GM21529 (cell line): ENCODE data around the gene OR4C11.

Experiments
- ATAC-seq: cut with Tn5 transposase; IDR thresholded peaks from one replicate; pipeline ENCODE4 v1.9.1; 2021; ENCODE audit not compliant: unreplicated experiment

OR4C11 gene

GRCh38 chr11:55607545-55607944 lies at the start of gene OR4C11:
Gene OR4C11 (minus strand): TSS chr11:55607645. CDS start chr11:55604373, 3,272 bp downstream.
- ATAC-seq, result no peak

- no peak for ATAC-seq
Measured at GRCh38 chr11:55655096-55655495, 47.7 kb upstream of the OR4C11 start.

- ATAC-seq, result no peak
Measured at GRCh38 chr11:55652560-55652959, 45.1 kb upstream of the OR4C11 start.

- no peak for ATAC-seq
Measured at GRCh38 chr11:55648027-55648426, 40.6 kb upstream of the OR4C11 start, which contains the start of gene OR4S2. Gene OR4S2 (plus strand): TSS chr11:55648327. CDS start chr11:55650904, 2,577 bp downstream.

GRCh38 chr11:55634813-55635212 lies 27.4 kb upstream of the OR4C11 start, which contains the start of gene OR4P4:
Gene OR4P4 (plus strand): TSS chr11:55635113.
- ATAC-seq, result no peak

GRCh38 chr11:55624531-55624930 lies 17.1 kb upstream of the OR4C11 start:
- ATAC-seq, result no peak

- no peak for ATAC-seq
Measured at GRCh38 chr11:55572548-55572947, 34.9 kb downstream of the OR4C11 start.

GRCh38 chr11:55571828-55572227 lies 35.6 kb downstream of the OR4C11 start, which contains the start of gene OR4C16:
Gene OR4C16 (plus strand): TSS chr11:55572128. CDS start chr11:55572128, 0 bp downstream.
- ATAC-seq, result no peak

- no peak for ATAC-seq
Measured at GRCh38 chr11:55554169-55554568, 53.3 kb downstream of the OR4C11 start, which contains the start of gene OR4C15. Gene OR4C15 (plus strand): TSS chr11:55554469. CDS start chr11:55554469, 0 bp downstream.
